ACC112 (cell line): ENCODE results near the gene SMAD9.
"Not testable (repeated sequence)": the region's sequence is repeated elsewhere in the genome, so short reads cannot be mapped to it uniquely, and the experiment has no call there.

ENCODE experiments used
- H2AFZ ChIP-seq: fragments of 200-600 bp; sonication (generic); one replicate; pipeline ENCODE4 v1.6.0; 2017; ENCODE audit warnings: antibody characterized with exemption, low read length; ENCODE audit not compliant: unreplicated experiment
- H3K27ac ChIP-seq: fragments of 200-600 bp; sonication (generic); 2 replicates; pipeline ENCODE4 v1.5.1; 2014; ENCODE audit warnings: low read depth, mild to moderate bottlenecking, antibody characterized with exemption, low read length, moderate library complexity
- H3K27me3 ChIP-seq: fragments of 200-600 bp; sonication (generic); 2 replicates; pipeline ENCODE4 v1.6.1; 2014; ENCODE audit warnings: mild to moderate bottlenecking, antibody characterized with exemption, low read length, moderate library complexity, mixed read lengths; ENCODE audit not compliant: insufficient read depth
- H3K36me3 ChIP-seq: fragments of 200-600 bp; sonication (generic); 2 replicates; pipeline ENCODE4 v1.6.1; 2016; ENCODE audit warnings: mild to moderate bottlenecking, antibody characterized with exemption, low read length, moderate library complexity, mixed read lengths; ENCODE audit not compliant: insufficient read depth
- H3K4me1 ChIP-seq: fragments of 200-600 bp; sonication (generic); one replicate; pipeline ENCODE4 v1.6.1; 2016; ENCODE audit warnings: low read length, mixed read lengths; ENCODE audit not compliant: insufficient read depth, unreplicated experiment, control insufficient read depth
- H3K4me3 ChIP-seq: fragments of 200-600 bp; sonication (generic); 2 replicates; pipeline ENCODE4 v1.5.1; 2014; ENCODE audit warnings: mild to moderate bottlenecking, low read depth, low read length
- H3K79me2 ChIP-seq: fragments of 200-600 bp; sonication (generic); one replicate; pipeline ENCODE4 v1.6.0; 2016; ENCODE audit warnings: low read length; ENCODE audit not compliant: control insufficient read depth, unreplicated experiment, insufficient read depth

The SMAD9 gene

GRCh38 chr13:36884235-36884634, 35.8 kb downstream of the SMAD9 start:
- H3K27ac ChIP-seq: no peak overlapping the region
- H3K27me3 ChIP-seq: no peaks in the 10 kb centered on the region
- no peak overlapping the region for H2AFZ ChIP-seq
- H3K79me2 ChIP-seq: no peaks in the 10 kb centered on the region
- no peak overlapping the region for H3K4me3 ChIP-seq
- H3K4me1 ChIP-seq: no peaks in the 10 kb centered on the region
- no peaks in the 10 kb centered on the region for H3K36me3 ChIP-seq

- Histone ChIP-seq H3K27ac (no peak overlapping the region), H2AFZ (no peak overlapping the region), H3K4me3 (no peak overlapping the region), H3K36me3 (no peaks in the 10 kb centered on the region), H3K4me1 (no peaks in the 10 kb centered on the region), H3K27me3 (no peaks in the 10 kb centered on the region), H3K79me2 (no peaks in the 10 kb centered on the region)
These were observed 36.2 kb downstream of the SMAD9 start for GRCh38 chr13:36883824-36884223.

GRCh38 chr13:36883392-36883791, 36.6 kb downstream of the SMAD9 start:
- not testable (repeated sequence) for H3K79me2 ChIP-seq, H3K27ac ChIP-seq, H3K4me3 ChIP-seq, H3K4me1 ChIP-seq, H2AFZ ChIP-seq, H3K27me3 ChIP-seq, H3K36me3 ChIP-seq

- H3K36me3 ChIP-seq: no peaks in the 10 kb centered on the region
- H3K27me3 ChIP-seq: no peaks in the 10 kb centered on the region
- H3K4me1 ChIP-seq: no peaks in the 10 kb centered on the region
- H2AFZ ChIP-seq: no peak overlapping the region
- H3K27ac ChIP-seq: no peak overlapping the region
- H3K79me2 ChIP-seq: no peaks in the 10 kb centered on the region
- no peak overlapping the region for H3K4me3 ChIP-seq
These were observed 37.1 kb downstream of the SMAD9 start for GRCh38 chr13:36882829-36883390.

- Histone ChIP-seq H3K79me2 (no peaks in the 10 kb centered on the region), H3K4me1 (no peaks in the 10 kb centered on the region), H3K36me3 (no peaks in the 10 kb centered on the region), H3K27me3 (no peaks in the 10 kb centered on the region), H2AFZ (no peak overlapping the region), H3K27ac (no peak overlapping the region), H3K4me3 (no peak overlapping the region)
These were observed 39.1 kb downstream of the SMAD9 start for GRCh38 chr13:36880961-36881360.

- no peaks in the 10 kb centered on the region for H3K79me2 ChIP-seq
- no peak overlapping the region for H2AFZ ChIP-seq
- H3K4me1 ChIP-seq: no peaks in the 10 kb centered on the region
- H3K27ac ChIP-seq: no peak overlapping the region
- no peaks in the 10 kb centered on the region for H3K36me3 ChIP-seq
- H3K27me3 ChIP-seq: no peaks in the 10 kb centered on the region
- no peak overlapping the region for H3K4me3 ChIP-seq
These were observed 40.7 kb downstream of the SMAD9 start for GRCh38 chr13:36879218-36879938.

GRCh38 chr13:36875961-36876360, 44.1 kb downstream of the SMAD9 start:
- Histone ChIP-seq H3K4me1 (no peaks in the 10 kb centered on the region), H2AFZ (no peak overlapping the region), H3K27me3 (no peaks in the 10 kb centered on the region), H3K36me3 (no peaks in the 10 kb centered on the region), H3K27ac (no peak overlapping the region), H3K4me3 (no peak overlapping the region), H3K79me2 (no peaks in the 10 kb centered on the region)

GRCh38 chr13:36875431-36875830, 44.6 kb downstream of the SMAD9 start:
- Histone ChIP-seq H3K27ac (no peak overlapping the region), H3K79me2 (no peaks in the 10 kb centered on the region), H2AFZ (no peak overlapping the region), H3K4me1 (no peaks in the 10 kb centered on the region), H3K27me3 (no peaks in the 10 kb centered on the region), H3K36me3 (no peaks in the 10 kb centered on the region), H3K4me3 (no peak overlapping the region)

GRCh38 chr13:36872621-36873020, 47.4 kb downstream of the SMAD9 start:
- Histone ChIP-seq H3K27me3 (no peaks in the 10 kb centered on the region), H3K36me3 (no peaks in the 10 kb centered on the region), H3K27ac (no peak overlapping the region), H2AFZ (no peak overlapping the region), H3K79me2 (no peaks in the 10 kb centered on the region), H3K4me1 (no peaks in the 10 kb centered on the region), H3K4me3 (no peak overlapping the region)

- no peak overlapping the region for H3K4me3 ChIP-seq
- H3K36me3 ChIP-seq: no peaks in the 10 kb centered on the region
- no peak overlapping the region for H2AFZ ChIP-seq
- no peak overlapping the region for H3K27ac ChIP-seq
- H3K27me3 ChIP-seq: no peaks in the 10 kb centered on the region
- H3K79me2 ChIP-seq: no peaks in the 10 kb centered on the region
- no peaks in the 10 kb centered on the region for H3K4me1 ChIP-seq
These were observed 49.9 kb downstream of the SMAD9 start for GRCh38 chr13:36870050-36870692.

- no peaks in the 10 kb centered on the region for H3K79me2 ChIP-seq
- H3K36me3 ChIP-seq: no peaks in the 10 kb centered on the region
- H3K27me3 ChIP-seq: no peaks in the 10 kb centered on the region
- no peak overlapping the region for H2AFZ ChIP-seq
- H3K4me3 ChIP-seq: no peak overlapping the region
- H3K4me1 ChIP-seq: peaks cover 3% of the 10 kb centered on the region
- H3K27ac ChIP-seq: no peak overlapping the region
These were observed 53.8 kb downstream of the SMAD9 start for GRCh38 chr13:36866232-36866631.
